Keratinocyte (primary cell): Measurements from ENCODE around the gene TMEM18. TPM values are rescaled to one million over a fixed set of nuclear protein-coding genes. Genes with fewer than 3 reads are reported as not detected.

Experiments
- DNase-seq: peaks from one replicate; pipeline ENCODE4 v3.0.0-alpha.2; 2011; ENCODE audit warnings: low read depth, missing footprints, low spot score
- FAIRE-seq: peaks from 2 replicates; lab custom pipeline; 2011; peaks lifted over from hg19 to GRCh38; lab: Jason Lieb, UNC
- H2AFZ ChIP-seq: 2 replicates; pipeline ENCODE4 v1.6.0; 2012; ENCODE audit warnings: low read length, control low read depth, inconsistent platforms; ENCODE audit not compliant: control insufficient read depth
- H3K27ac ChIP-seq: 2 replicates; pipeline ENCODE4 v1.5.1; 2011; ENCODE audit warnings: low read length; ENCODE audit not compliant: control insufficient read depth, insufficient read depth
- H3K27me3 ChIP-seq: 3 replicates; pipeline ENCODE4 v1.6.0; 2011; ENCODE audit warnings: low read length; ENCODE audit not compliant: control insufficient read depth, insufficient read depth; ENCODE audit errors: extremely low read depth
- H3K36me3 ChIP-seq, 2 experiments: 2 replicates in 1 of 2; 3 replicates in 1 of 2; pipeline ENCODE4 v1.5.1; 2011; ENCODE audit warnings: low read length in 2 of 2, mild to moderate bottlenecking in 1 of 2; ENCODE audit not compliant: control insufficient read depth in 2 of 2, insufficient read depth in 2 of 2; ENCODE audit errors: extremely low read depth in 1 of 2
- H3K4me1 ChIP-seq: 3 replicates; pipeline ENCODE4 v1.5.1; 2011; ENCODE audit warnings: low read length; ENCODE audit not compliant: control insufficient read depth, insufficient read depth; ENCODE audit errors: extremely low read depth
- H3K4me2 ChIP-seq: 3 replicates; pipeline ENCODE4 v1.6.0; 2011; ENCODE audit warnings: low read depth, low read length; ENCODE audit not compliant: control insufficient read depth, insufficient read depth; ENCODE audit errors: extremely low read depth
- H3K4me3 ChIP-seq, 3 experiments: fragments of 200-600 bp in 1 of 3; sonication (generic) in 1 of 3; 2 replicates in 2 of 3; 3 replicates in 1 of 3; pipeline ENCODE4 v1.5.1; 2011 to 2016; ENCODE audit warnings: low read length in 3 of 3, mild to moderate bottlenecking in 3 of 3, control low read depth in 2 of 3, inconsistent platforms in 1 of 3, low read depth in 1 of 3, mixed read lengths in 1 of 3, mixed run types in 1 of 3, moderate library complexity in 1 of 3; ENCODE audit not compliant: control insufficient read depth in 2 of 3, insufficient read depth in 2 of 3; ENCODE audit errors: extremely low read depth in 1 of 3
- H3K79me2 ChIP-seq: 2 replicates; pipeline ENCODE4 v1.6.0; 2012; ENCODE audit warnings: low read length; ENCODE audit not compliant: control insufficient read depth, insufficient read depth
- H3K9ac ChIP-seq: 3 replicates; pipeline ENCODE4 v1.6.0; 2011; ENCODE audit warnings: low read length; ENCODE audit not compliant: control insufficient read depth, insufficient read depth; ENCODE audit errors: extremely low read depth
- H3K9me1 ChIP-seq: 3 replicates; pipeline ENCODE4 v1.6.0; 2011; ENCODE audit warnings: low read length; ENCODE audit not compliant: control insufficient read depth, insufficient read depth; ENCODE audit errors: extremely low read depth
- H3K9me3 ChIP-seq: 2 replicates; pipeline ENCODE4 v1.5.1; 2012; ENCODE audit warnings: low read depth, low read length; ENCODE audit not compliant: control insufficient read depth
- H4K20me1 ChIP-seq: 3 replicates; pipeline ENCODE4 v1.6.0; 2011; ENCODE audit warnings: low read length; ENCODE audit not compliant: control insufficient read depth, insufficient read depth; ENCODE audit errors: extremely low read depth
- CTCF ChIP-seq, 3 experiments: IDR thresholded peaks in 1 of 3; conservative IDR thresholded peaks in 1 of 3; optimal IDR thresholded peaks in 1 of 3; 2 replicates in 2 of 3; 3 replicates in 1 of 3; pipeline versions ENCODE3 to v1.5.1; 2011; ENCODE audit warnings: low read length in 3 of 3, mild to moderate bottlenecking in 3 of 3, moderate library complexity in 2 of 3, control low read depth in 1 of 3, inconsistent platforms in 1 of 3; ENCODE audit not compliant: insufficient read depth in 2 of 3; ENCODE audit errors: extremely low read depth in 1 of 3
- EZH2 ChIP-seq: IDR thresholded peaks from one replicate; pipeline ENCODE4 v1.6.1; 2012; ENCODE audit warnings: inconsistent platforms, mild to moderate bottlenecking, low read length, moderate library complexity
- dilution Hi-C: fragments of 300-500 bp; cut with MboI; formaldehyde crosslinking; loops from one replicate; pipeline ENCODE4 v1.7.0; 2020; ENCODE audit warnings: low sequenced_read_pairs; ENCODE audit not compliant: extremely low pct_ligation_motif_present
- polyA plus RNA-seq, 5 experiments: library from polyadenylated mRNA; depleted of rRNA in 3 of 5; stranded (reverse) in 3 of 5; stranded (forward) in 1 of 5; unstranded in 1 of 5; fragments of >200 nt; gene quantifications; 1 replicate in 1 of 5; 2 replicates in 3 of 5; 3 replicates in 1 of 5; pipeline versions ENCODE4 v1.2.1 to v1.2.3, GENCODE V29; 2011 to 2012; ENCODE audit warnings: missing spikeins in 2 of 5, low read depth in 1 of 5, low replicate concordance in 1 of 5

The TMEM18 gene
- polyA plus RNA-seq, 1 donor (not counting 4 experiments of a cell fraction or from before 2014, with no cell fraction given): 27.7 TPM

GRCh38 chr2:692767-693166, 15.6 kb upstream of the TMEM18 start:
- H2AFZ ChIP-seq: no peak overlapping the region
- no peaks in the 10 kb centered on the region for H4K20me1 ChIP-seq
- no peak overlapping the region for H3K9ac ChIP-seq
- H3K4me1 ChIP-seq: peaks cover 6% of the 10 kb centered on the region
- H3K9me1 ChIP-seq: no peaks in the 10 kb centered on the region
- H3K79me2 ChIP-seq: no peaks in the 10 kb centered on the region
- no peaks in the 10 kb centered on the region for H3K27me3 ChIP-seq
- no peak for DNase-seq
- H3K4me3 ChIP-seq: no peak overlapping the region
- H3K9me3 ChIP-seq: no peaks in the 10 kb centered on the region
- dilution Hi-C loops: no loop called here
- no peak overlapping the region for H3K4me2 ChIP-seq
- H3K27ac ChIP-seq: no peak overlapping the region
- no peak for FAIRE-seq
- TF ChIP-seq EZH2 (no peak), CTCF (optimal IDR thresholded peaks at IDR 0.05 in 1 of 3, IDR thresholded peaks at IDR 0.05 in 1 of 3, conservative IDR thresholded peaks at IDR 0.05 in 1 of 3; ENCODE audit: extremely low read depth in 1 of 3, insufficient read depth in 2 of 3, low read length in 3 of 3) (no peak)
- H3K36me3 ChIP-seq: no peaks in the 10 kb centered on the region

- no peak overlapping the region for H3K9ac ChIP-seq
- H3K9me3 ChIP-seq: no peaks in the 10 kb centered on the region
- no peaks in the 10 kb centered on the region for H4K20me1 ChIP-seq
- FAIRE-seq (no peak), DNase-seq (no peak)
- H3K79me2 ChIP-seq: no peaks in the 10 kb centered on the region
- H3K27me3 ChIP-seq: no peaks in the 10 kb centered on the region
- dilution Hi-C loops: no loop called here
- H3K4me3 ChIP-seq: no peak overlapping the region
- no peaks in the 10 kb centered on the region for H3K36me3 ChIP-seq
- no peak overlapping the region for H3K4me2 ChIP-seq
- no peak overlapping the region for H2AFZ ChIP-seq
- no peak for TF ChIP-seq CTCF (optimal IDR thresholded peaks at IDR 0.05 in 1 of 3, IDR thresholded peaks at IDR 0.05 in 1 of 3, conservative IDR thresholded peaks at IDR 0.05 in 1 of 3; ENCODE audit: extremely low read depth in 1 of 3, insufficient read depth in 2 of 3, low read length in 3 of 3)
- H3K9me1 ChIP-seq: no peaks in the 10 kb centered on the region
- peaks cover 3% of the 10 kb centered on the region for H3K4me1 ChIP-seq
- no peak overlapping the region for H3K27ac ChIP-seq
Measured at GRCh38 chr2:691821-692761, 14.9 kb upstream of the TMEM18 start.
